OCI-LY7 (cell line): ENCODE results near the gene RXFP1. TPM values are rescaled to one million over a fixed set of nuclear protein-coding genes. Genes with fewer than 3 reads are reported as not detected.

ENCODE experiments used
- BruUV-seq: library from RNA; stranded (reverse); fragments of 400-500 nt; replicated peaks from 2 replicates; lab custom pipeline; 2021; lab: Mats Ljungman, UMichigan
- CTCF ChIA-PET: fragments of 300-600 bp; sonication (Branson Sonifier 250); formaldehyde crosslinking; loops from one replicate; lab custom pipeline; 2022; ENCODE audit warnings: antibody characterized with exemption; ENCODE audit not compliant: unreplicated experiment; lab: Charles Lee
- POLR2A ChIA-PET: fragments of 300-600 bp; sonication (Branson Sonifier 250); formaldehyde crosslinking; loops from one replicate; lab custom pipeline; 2022; ENCODE audit warnings: antibody characterized with exemption; lab: Charles Lee
- DNase-seq: peaks from one replicate; pipeline ENCODE4 v3.0.0-alpha.2; 2015; ENCODE audit warnings: low spot score
- H2AFZ ChIP-seq: fragments of 200-600 bp; sonication (generic), shearing (Covaris generic); 2 replicates; pipeline ENCODE4 v1.6.1; 2014; ENCODE audit warnings: mild to moderate bottlenecking, antibody characterized with exemption, low read length, moderate library complexity
- H3K27ac ChIP-seq: fragments of 200-600 bp; sonication (generic); 2 replicates; pipeline ENCODE4 v1.5.1; 2014; ENCODE audit warnings: mixed run types, low read depth, mild to moderate bottlenecking, moderate library complexity, low read length, inconsistent platforms; ENCODE audit not compliant: poor library complexity, severe bottlenecking
- H3K36me3 ChIP-seq: fragments of 200-600 bp; sonication (generic); 2 replicates; pipeline ENCODE4 v1.6.1; 2014; ENCODE audit warnings: mild to moderate bottlenecking, antibody characterized with exemption, low read length, moderate library complexity, mixed read lengths; ENCODE audit not compliant: insufficient read depth
- H3K4me1 ChIP-seq: fragments of 200-600 bp; sonication (generic); 2 replicates; pipeline ENCODE4 v1.5.1; 2014; ENCODE audit warnings: mild to moderate bottlenecking, low read length; ENCODE audit not compliant: insufficient read depth, poor library complexity, severe bottlenecking
- H3K4me2 ChIP-seq: fragments of 200-600 bp; sonication (generic); 2 replicates; pipeline ENCODE4 v1.6.1; 2014; ENCODE audit warnings: mild to moderate bottlenecking, low read length
- H3K4me3 ChIP-seq: fragments of 200-600 bp; sonication (generic); 2 replicates; pipeline ENCODE4 v1.5.1; 2014; ENCODE audit warnings: mild to moderate bottlenecking, low read depth, low read length; ENCODE audit not compliant: poor library complexity, severe bottlenecking
- H3K79me2 ChIP-seq: fragments of 200-600 bp; sonication (generic); 2 replicates; pipeline ENCODE4 v1.6.1; 2016; ENCODE audit warnings: low read depth, mild to moderate bottlenecking, low read length, moderate library complexity, mixed read lengths; ENCODE audit not compliant: insufficient read depth
- H3K9me2 ChIP-seq: fragments of 200-600 bp; sonication (generic); 2 replicates; pipeline ENCODE4 v1.6.1; 2016; ENCODE audit warnings: mild to moderate bottlenecking, low read length, mixed read lengths; ENCODE audit not compliant: insufficient read depth
- H3K9me3 ChIP-seq: fragments of 200-600 bp; sonication (generic); 2 replicates; pipeline ENCODE4 v1.6.1; 2014; ENCODE audit warnings: mild to moderate bottlenecking, mixed run types, low read length, mixed read lengths
- H4K20me1 ChIP-seq: fragments of 200-600 bp; sonication (generic); 2 replicates; pipeline ENCODE4 v1.6.1; 2014; ENCODE audit warnings: mild to moderate bottlenecking, antibody characterized with exemption, low read length, moderate library complexity, mixed read lengths; ENCODE audit not compliant: insufficient read depth
- EZH2phosphoT487 ChIP-seq: fragments of 200-600 bp; sonication (generic); IDR thresholded peaks from 2 replicates; pipeline ENCODE4 v1.6.1; 2018; ENCODE audit warnings: low read depth, borderline replicate concordance, mild to moderate bottlenecking, mixed run types, antibody characterized with exemption, low read length, moderate library complexity, mixed read lengths
- intact Hi-C: fragments of 100-400 bp; cut with micrococcal nuclease; formaldehyde crosslinking; loops from one replicate; pipeline ENCODE4 v1.10.0; 2022; ENCODE audit not compliant: unreplicated experiment
- total RNA-seq, 2 experiments: library from RNA; depleted of rRNA in 1 of 2; stranded (reverse); fragments of >200 nt in 1 of 2; shearing (Covaris generic) in 1 of 2; gene quantifications; 2 replicates each; pipeline ENCODE4 v1.2.3, GENCODE V29; 2014 to 2022
- TF ChIP-seq, protein P1 (sequence below): fragments of 200-600 bp; sonication (generic); conservative IDR thresholded peaks from 2 replicates; pipeline ENCODE4 v1.5.1; 2014; ENCODE audit warnings: mild to moderate bottlenecking, antibody characterized with exemption, low read length, moderate library complexity, mixed read lengths

Gene RXFP1
- total RNA-seq, 2 experiments from 2014 or later = not detected

DNA sequence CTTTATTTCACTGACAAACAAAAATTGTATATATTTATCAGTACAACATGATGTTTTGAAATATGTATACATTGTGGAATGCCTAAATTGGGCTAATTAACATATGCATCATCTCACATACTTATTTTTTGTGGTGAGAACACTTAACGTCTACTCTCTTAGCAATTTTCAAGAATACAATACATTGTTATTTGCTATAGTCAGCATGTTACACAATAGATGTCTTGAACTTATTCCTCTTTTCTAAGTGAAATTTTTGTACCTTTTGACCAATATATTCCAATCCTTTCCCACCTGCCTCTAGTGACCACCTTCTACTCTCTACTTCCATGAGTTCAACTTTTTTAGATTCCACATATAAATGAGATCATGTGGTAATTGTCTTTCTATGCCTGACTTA lies 114.9 kb downstream of the RXFP1 start:
- Histone ChIP-seq H3K9me3 (no peaks in the 10 kb centered on the region), H3K36me3 (no peaks in the 10 kb centered on the region), H3K9me2 (no peaks in the 10 kb centered on the region), H3K4me1 (no peaks in the 10 kb centered on the region), H3K79me2 (no peaks in the 10 kb centered on the region), H2AFZ (no peak overlapping the region), H4K20me1 (no peaks in the 10 kb centered on the region), H3K4me3 (no peak overlapping the region), H3K27ac (no peak overlapping the region), H3K4me2 (no peak overlapping the region)
- no peak for DNase-seq
- no TSS peak for BruUV-seq
- CTCF ChIA-PET = no interaction called here
- no peak for TF ChIP-seq EZH2phosphoT487
- TF ChIP-seq, protein P1, sequence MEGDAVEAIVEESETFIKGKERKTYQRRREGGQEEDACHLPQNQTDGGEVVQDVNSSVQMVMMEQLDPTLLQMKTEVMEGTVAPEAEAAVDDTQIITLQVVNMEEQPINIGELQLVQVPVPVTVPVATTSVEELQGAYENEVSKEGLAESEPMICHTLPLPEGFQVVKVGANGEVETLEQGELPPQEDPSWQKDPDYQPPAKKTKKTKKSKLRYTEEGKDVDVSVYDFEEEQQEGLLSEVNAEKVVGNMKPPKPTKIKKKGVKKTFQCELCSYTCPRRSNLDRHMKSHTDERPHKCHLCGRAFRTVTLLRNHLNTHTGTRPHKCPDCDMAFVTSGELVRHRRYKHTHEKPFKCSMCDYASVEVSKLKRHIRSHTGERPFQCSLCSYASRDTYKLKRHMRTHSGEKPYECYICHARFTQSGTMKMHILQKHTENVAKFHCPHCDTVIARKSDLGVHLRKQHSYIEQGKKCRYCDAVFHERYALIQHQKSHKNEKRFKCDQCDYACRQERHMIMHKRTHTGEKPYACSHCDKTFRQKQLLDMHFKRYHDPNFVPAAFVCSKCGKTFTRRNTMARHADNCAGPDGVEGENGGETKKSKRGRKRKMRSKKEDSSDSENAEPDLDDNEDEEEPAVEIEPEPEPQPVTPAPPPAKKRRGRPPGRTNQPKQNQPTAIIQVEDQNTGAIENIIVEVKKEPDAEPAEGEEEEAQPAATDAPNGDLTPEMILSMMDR = no peak
- POLR2A ChIA-PET = no interaction called here
- intact Hi-C loops = no loop called here

DNA sequence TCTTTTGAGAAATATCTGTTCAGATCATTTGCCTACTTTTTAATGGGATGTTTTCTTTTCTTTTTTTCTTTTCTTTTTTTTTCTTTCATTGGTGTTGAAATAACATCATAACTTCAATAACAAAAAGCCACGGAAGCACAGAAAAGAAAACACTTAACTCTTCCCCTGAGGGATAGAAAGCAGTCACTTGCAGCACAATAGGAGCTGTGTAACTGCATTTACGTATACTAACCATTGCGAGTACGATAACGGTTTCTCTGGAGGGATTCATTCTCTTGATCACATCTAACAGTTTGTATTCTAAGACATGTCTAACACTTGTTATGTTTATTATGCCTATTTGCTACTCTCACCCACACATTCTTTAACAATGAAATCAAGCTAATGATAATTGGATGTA lies 122.7 kb downstream of the RXFP1 start:
- intact Hi-C loops = no loop called here
- Histone ChIP-seq H3K79me2 (no peaks in the 10 kb centered on the region), H2AFZ (no peak overlapping the region), H3K36me3 (no peaks in the 10 kb centered on the region), H3K9me3 (no peaks in the 10 kb centered on the region), H3K4me2 (no peak overlapping the region), H3K27ac (no peak overlapping the region), H3K4me1 (no peaks in the 10 kb centered on the region), H3K4me3 (no peak overlapping the region), H3K9me2 (no peaks in the 10 kb centered on the region), H4K20me1 (no peaks in the 10 kb centered on the region)
- TF ChIP-seq EZH2phosphoT487 = no peak
- TF ChIP-seq, protein P1 = no peak
- ChIA-PET POLR2A (interaction anchor here (1.0 kb wide), 1 partner anchor 59 kb away, joined by 3 read pairs; no protein-coding TSS in a partner anchor), CTCF (no interaction called here)
- BruUV-seq = no TSS peak
- DNase-seq = no peak

DNA sequence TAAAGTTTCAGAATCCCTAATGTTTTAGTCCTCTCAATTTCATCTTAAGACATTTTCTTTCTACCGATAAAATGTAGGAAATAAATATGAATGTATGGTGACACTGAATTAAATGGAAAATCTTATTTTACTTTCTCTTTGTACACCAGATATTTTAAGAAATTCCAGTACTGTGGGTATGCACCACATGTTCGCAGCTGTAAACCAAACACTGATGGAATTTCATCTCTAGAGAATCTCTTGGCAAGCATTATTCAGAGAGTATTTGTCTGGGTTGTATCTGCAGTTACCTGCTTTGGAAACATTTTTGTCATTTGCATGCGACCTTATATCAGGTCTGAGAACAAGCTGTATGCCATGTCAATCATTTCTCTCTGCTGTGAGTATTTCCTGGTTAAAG lies 123.1 kb downstream of the RXFP1 start:
- H3K27ac ChIP-seq = no peak overlapping the region
- BruUV-seq = no TSS peak
- ChIA-PET CTCF (no interaction called here), POLR2A (interaction anchor here (1.0 kb wide), 1 partner anchor 60 kb away, joined by 3 read pairs; no protein-coding TSS in a partner anchor)
- no peak overlapping the region for H3K4me2 ChIP-seq
- no peak overlapping the region for H2AFZ ChIP-seq
- no peaks in the 10 kb centered on the region for H3K9me2 ChIP-seq
- DNase-seq = no peak
- no peak overlapping the region for H3K4me3 ChIP-seq
- H3K36me3 ChIP-seq = no peaks in the 10 kb centered on the region
- TF ChIP-seq, protein P1 = no peak
- TF ChIP-seq EZH2phosphoT487 = no peak
- H4K20me1 ChIP-seq = no peaks in the 10 kb centered on the region
- H3K4me1 ChIP-seq = no peaks in the 10 kb centered on the region
- no peaks in the 10 kb centered on the region for H3K9me3 ChIP-seq
- intact Hi-C loops = no loop called here
- no peaks in the 10 kb centered on the region for H3K79me2 ChIP-seq
